ENCODE data around the gene PRR11. TPM values are rescaled to one million over a fixed set of nuclear protein-coding genes. Genes with fewer than 3 reads are reported as not detected.
A peak's percentile ranks its signal among the peaks of the same experiment; 100 is the strongest.

PRR11 gene
- total RNA-seq, 1 donor from 2014 or later, result 14.9 TPM

DNA sequence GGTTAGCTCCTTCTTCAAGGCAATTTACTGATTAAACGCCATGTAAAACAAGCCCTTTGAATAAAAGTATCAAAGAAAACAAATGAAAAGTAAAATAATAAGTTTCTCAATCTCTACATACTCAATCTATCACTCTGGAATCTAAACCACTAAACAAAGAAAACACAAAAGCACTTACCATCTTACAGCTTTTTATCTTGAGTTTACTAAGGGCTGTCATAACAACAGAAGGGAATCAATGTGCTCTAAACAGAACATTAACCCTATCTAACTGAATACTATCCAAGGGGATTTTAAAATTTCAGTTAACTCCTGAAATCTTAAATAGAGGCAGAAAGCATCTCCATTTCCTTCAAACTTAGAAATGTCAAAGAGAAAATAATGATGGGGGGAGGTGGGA lies 4.0 kb upstream of the PRR11 start:
- Mint-ChIP-seq H3K4me3 (ENCODE audit: unreplicated experiment) (peak overlapping the region; percentile 12), H3K27ac (ENCODE audit: unreplicated experiment) (no peak overlapping the region), H3K9me3 (ENCODE audit: unreplicated experiment) (no peaks in the 10 kb centered on the region), H3K36me3 (ENCODE audit: low read depth, unreplicated experiment) (no peaks in the 10 kb centered on the region), H3K27me3 (ENCODE audit: low read depth, unreplicated experiment) (no peaks in the 10 kb centered on the region), H3K4me1 (ENCODE audit: low read depth, unreplicated experiment) (peaks cover 22% of the 10 kb centered on the region)
- Histone ChIP-seq H3K27me3 (ENCODE audit: insufficient read depth, low read length) (no peaks in the 10 kb centered on the region), H3K36me3 (ENCODE audit: insufficient read depth, low read length) (no peaks in the 10 kb centered on the region), H3K79me2 (ENCODE audit: insufficient read depth, low read length) (peaks cover 86% of the 10 kb centered on the region), H3K27ac (ENCODE audit: low read depth, low read length) (peak overlapping the region; percentile 39), H3K9me3 (ENCODE audit: insufficient read depth, low read depth, low read length) (no peaks in the 10 kb centered on the region), H3K4me3 (ENCODE audit: insufficient read depth, low read depth, low read length) (peak overlapping the region; percentile 90), H3K9ac (ENCODE audit: low read length) (peak overlapping the region; percentile 50), H3K4me2 (ENCODE audit: low read length) (peak overlapping the region; percentile 88), H3K4me1 (ENCODE audit: insufficient read depth, low read length) (peaks cover 27% of the 10 kb centered on the region), H4K20me1 (ENCODE audit: insufficient read depth, low read length) (peaks cover 17% of the 10 kb centered on the region), H2AFZ (ENCODE audit: low read depth, low read length) (no peak overlapping the region)
- FAIRE-seq (no peak), DNase-seq (ENCODE audit: low read depth) (peak; percentile 23)
- TF ChIP-seq EZH2 (IDR thresholded peaks at IDR 0.05; ENCODE audit: insufficient read depth, low read length), result no peak
- TF ChIP-seq, protein P1, sequence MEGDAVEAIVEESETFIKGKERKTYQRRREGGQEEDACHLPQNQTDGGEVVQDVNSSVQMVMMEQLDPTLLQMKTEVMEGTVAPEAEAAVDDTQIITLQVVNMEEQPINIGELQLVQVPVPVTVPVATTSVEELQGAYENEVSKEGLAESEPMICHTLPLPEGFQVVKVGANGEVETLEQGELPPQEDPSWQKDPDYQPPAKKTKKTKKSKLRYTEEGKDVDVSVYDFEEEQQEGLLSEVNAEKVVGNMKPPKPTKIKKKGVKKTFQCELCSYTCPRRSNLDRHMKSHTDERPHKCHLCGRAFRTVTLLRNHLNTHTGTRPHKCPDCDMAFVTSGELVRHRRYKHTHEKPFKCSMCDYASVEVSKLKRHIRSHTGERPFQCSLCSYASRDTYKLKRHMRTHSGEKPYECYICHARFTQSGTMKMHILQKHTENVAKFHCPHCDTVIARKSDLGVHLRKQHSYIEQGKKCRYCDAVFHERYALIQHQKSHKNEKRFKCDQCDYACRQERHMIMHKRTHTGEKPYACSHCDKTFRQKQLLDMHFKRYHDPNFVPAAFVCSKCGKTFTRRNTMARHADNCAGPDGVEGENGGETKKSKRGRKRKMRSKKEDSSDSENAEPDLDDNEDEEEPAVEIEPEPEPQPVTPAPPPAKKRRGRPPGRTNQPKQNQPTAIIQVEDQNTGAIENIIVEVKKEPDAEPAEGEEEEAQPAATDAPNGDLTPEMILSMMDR (IDR thresholded peaks at IDR 0.05; ENCODE audit: insufficient read depth, low read depth, low read length), result no peak

DNA sequence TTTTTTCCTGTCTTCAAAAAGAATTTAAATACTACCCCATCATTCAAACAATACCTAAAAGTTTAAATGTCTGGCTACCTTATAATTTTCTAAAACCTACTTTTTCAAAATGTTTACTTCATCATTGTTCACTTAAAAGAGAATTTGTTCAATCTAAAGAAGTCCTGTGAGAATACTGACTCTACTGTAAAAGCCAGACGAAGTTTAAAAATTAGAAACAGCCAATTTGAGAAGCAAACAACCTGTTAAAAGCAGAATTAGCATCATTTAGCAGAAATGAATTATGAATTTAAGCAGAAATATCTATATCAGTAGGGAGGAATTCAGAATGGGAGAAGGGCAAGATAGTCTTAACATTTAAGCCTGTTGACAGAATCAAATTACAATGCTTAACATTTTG lies 2.6 kb upstream of the PRR11 start:
- no peak overlapping the region for H2AFZ ChIP-seq (ENCODE audit: low read depth, low read length)
- no peak overlapping the region for H3K27ac Mint-ChIP-seq (ENCODE audit: unreplicated experiment)
- peaks cover 86% of the 10 kb centered on the region for H3K79me2 ChIP-seq (ENCODE audit: insufficient read depth, low read length)

DNA sequence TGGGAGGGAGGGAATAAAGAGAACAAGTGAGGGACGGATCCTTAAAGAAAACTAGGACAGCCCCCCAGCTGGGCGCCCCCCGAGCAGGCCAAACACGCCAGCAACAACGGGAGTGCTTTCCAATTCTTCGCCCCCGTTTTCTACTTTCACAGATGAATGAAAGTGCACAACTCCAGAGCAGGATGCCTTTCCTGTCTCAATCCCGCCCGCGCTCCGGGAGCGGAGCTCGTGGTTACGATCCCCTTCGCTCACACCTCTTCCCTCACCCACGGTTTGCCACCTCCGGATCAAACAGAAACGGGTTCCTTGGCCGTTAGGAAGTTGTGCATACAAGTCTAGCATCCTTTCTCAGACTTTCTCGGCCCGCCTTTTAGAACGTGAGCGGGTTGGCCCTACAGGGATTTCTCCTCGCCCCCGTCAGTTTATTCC lies 1.2 kb upstream of the PRR11 start:
- Mint-ChIP-seq H3K27me3 (ENCODE audit: low read depth, unreplicated experiment) (no peaks in the 10 kb centered on the region), H3K4me3 (ENCODE audit: unreplicated experiment) (no peak overlapping the region), H3K36me3 (ENCODE audit: low read depth, unreplicated experiment) (no peaks in the 10 kb centered on the region), H3K9me3 (ENCODE audit: unreplicated experiment) (no peaks in the 10 kb centered on the region), H3K4me1 (ENCODE audit: low read depth, unreplicated experiment) (peaks cover 23% of the 10 kb centered on the region), H3K27ac (ENCODE audit: unreplicated experiment) (no peak overlapping the region)
- no peaks in the 10 kb centered on the region for H3K36me3 ChIP-seq (ENCODE audit: insufficient read depth, low read length)
- peak; percentile 40 for DNase-seq (ENCODE audit: low read depth)
- H3K4me1 ChIP-seq (ENCODE audit: insufficient read depth, low read length), result peaks cover 26% of the 10 kb centered on the region
- H3K4me2 ChIP-seq (ENCODE audit: low read length), result peak overlapping the region; percentile 88
- H3K27ac ChIP-seq (ENCODE audit: low read depth, low read length), result peak overlapping the region; percentile 92
- H2AFZ ChIP-seq (ENCODE audit: low read depth, low read length), result peak overlapping the region; percentile 78
- no peaks in the 10 kb centered on the region for H3K9me3 ChIP-seq (ENCODE audit: insufficient read depth, low read depth, low read length)
- no peaks in the 10 kb centered on the region for H3K27me3 ChIP-seq (ENCODE audit: insufficient read depth, low read length)
- H3K9ac ChIP-seq (ENCODE audit: low read length), result peak overlapping the region; percentile 98
- TF ChIP-seq, protein P1 (IDR thresholded peaks at IDR 0.05; ENCODE audit: insufficient read depth, low read depth, low read length), result no peak
- no peak for TF ChIP-seq EZH2 (IDR thresholded peaks at IDR 0.05; ENCODE audit: insufficient read depth, low read length)
- peaks cover 10% of the 10 kb centered on the region for H4K20me1 ChIP-seq (ENCODE audit: insufficient read depth, low read length)
- peaks cover 86% of the 10 kb centered on the region for H3K79me2 ChIP-seq (ENCODE audit: insufficient read depth, low read length)
- FAIRE-seq, result no peak
- peak overlapping the region; percentile 90 for H3K4me3 ChIP-seq (ENCODE audit: insufficient read depth, low read depth, low read length)

More for the DNA sequence above, 2.6 kb upstream of the PRR11 start:
- peak overlapping the region; percentile 92 for H3K27ac ChIP-seq (ENCODE audit: low read depth, low read length)
- Mint-ChIP-seq H3K4me1 (ENCODE audit: low read depth, unreplicated experiment) (peaks cover 22% of the 10 kb centered on the region), H3K4me3 (ENCODE audit: unreplicated experiment) (no peak overlapping the region), H3K36me3 (ENCODE audit: low read depth, unreplicated experiment) (no peaks in the 10 kb centered on the region), H3K27me3 (ENCODE audit: low read depth, unreplicated experiment) (no peaks in the 10 kb centered on the region), H3K9me3 (ENCODE audit: unreplicated experiment) (no peaks in the 10 kb centered on the region)
- no peak for DNase-seq (ENCODE audit: low read depth)
- H3K36me3 ChIP-seq (ENCODE audit: insufficient read depth, low read length), result no peaks in the 10 kb centered on the region
- peaks cover 27% of the 10 kb centered on the region for H3K4me1 ChIP-seq (ENCODE audit: insufficient read depth, low read length)
- H3K27me3 ChIP-seq (ENCODE audit: insufficient read depth, low read length), result no peaks in the 10 kb centered on the region
- H3K4me2 ChIP-seq (ENCODE audit: low read length), result peak overlapping the region; percentile 88
- H4K20me1 ChIP-seq (ENCODE audit: insufficient read depth, low read length), result peaks cover 13% of the 10 kb centered on the region
- H3K4me3 ChIP-seq (ENCODE audit: insufficient read depth, low read depth, low read length), result peak overlapping the region; percentile 90
- no peaks in the 10 kb centered on the region for H3K9me3 ChIP-seq (ENCODE audit: insufficient read depth, low read depth, low read length)
- H3K9ac ChIP-seq (ENCODE audit: low read length), result peak overlapping the region; percentile 98
- no peak for FAIRE-seq
- no peak for TF ChIP-seq EZH2 (IDR thresholded peaks at IDR 0.05; ENCODE audit: insufficient read depth, low read length)
- TF ChIP-seq, protein P1 (IDR thresholded peaks at IDR 0.05; ENCODE audit: insufficient read depth, low read depth, low read length), result no peak

Data from astrocyte (in vitro differentiated cells and primary cell).